ENCODE results near the gene SLC25A13. TPM values are rescaled to one million over a fixed set of nuclear protein-coding genes. Genes with fewer than 3 reads are reported as not detected.

The SLC25A13 gene
- total and polyA plus RNA-seq, 12 donors = 10.8 to 55.1 (median 33.9) TPM

DNA sequence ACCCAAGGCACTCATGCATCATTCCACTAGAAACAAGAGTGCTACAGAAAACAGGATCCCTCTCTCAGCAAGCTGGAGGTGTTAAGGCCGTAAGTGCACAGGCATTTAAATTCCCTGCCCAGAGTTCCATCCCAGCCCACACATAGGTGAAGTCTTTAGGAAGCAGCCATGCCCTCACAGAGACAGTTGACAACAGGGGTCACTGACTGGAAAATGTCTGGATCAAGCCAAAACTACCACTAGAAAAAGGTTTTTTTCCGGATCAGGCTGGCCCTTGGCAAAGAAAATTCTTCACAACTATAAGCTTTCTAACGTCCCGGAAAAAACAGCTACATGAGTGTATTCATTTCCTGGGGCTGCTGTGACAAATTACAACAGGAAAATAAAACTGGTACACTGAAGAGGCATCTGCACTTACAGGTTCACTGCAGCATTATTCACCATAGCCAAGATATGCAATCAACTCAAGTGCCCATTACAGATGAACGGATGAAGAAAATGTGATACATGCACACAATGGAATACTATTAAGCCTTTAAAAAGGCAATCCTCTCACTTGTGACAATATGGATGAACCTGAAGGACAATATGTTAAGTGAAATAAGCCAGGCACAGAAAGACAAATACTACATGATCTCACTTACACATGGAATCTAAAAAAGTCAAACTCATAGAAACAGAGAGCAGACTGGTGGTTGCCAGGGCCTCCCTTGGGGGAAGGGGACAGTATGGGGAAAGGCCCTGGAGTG, 52.5 kb downstream of the SLC25A13 start:
- TF ChIP-seq POLR2A (IDR thresholded peaks at IDR 0.05) = no peak
- TF ChIP-seq, protein P1, sequence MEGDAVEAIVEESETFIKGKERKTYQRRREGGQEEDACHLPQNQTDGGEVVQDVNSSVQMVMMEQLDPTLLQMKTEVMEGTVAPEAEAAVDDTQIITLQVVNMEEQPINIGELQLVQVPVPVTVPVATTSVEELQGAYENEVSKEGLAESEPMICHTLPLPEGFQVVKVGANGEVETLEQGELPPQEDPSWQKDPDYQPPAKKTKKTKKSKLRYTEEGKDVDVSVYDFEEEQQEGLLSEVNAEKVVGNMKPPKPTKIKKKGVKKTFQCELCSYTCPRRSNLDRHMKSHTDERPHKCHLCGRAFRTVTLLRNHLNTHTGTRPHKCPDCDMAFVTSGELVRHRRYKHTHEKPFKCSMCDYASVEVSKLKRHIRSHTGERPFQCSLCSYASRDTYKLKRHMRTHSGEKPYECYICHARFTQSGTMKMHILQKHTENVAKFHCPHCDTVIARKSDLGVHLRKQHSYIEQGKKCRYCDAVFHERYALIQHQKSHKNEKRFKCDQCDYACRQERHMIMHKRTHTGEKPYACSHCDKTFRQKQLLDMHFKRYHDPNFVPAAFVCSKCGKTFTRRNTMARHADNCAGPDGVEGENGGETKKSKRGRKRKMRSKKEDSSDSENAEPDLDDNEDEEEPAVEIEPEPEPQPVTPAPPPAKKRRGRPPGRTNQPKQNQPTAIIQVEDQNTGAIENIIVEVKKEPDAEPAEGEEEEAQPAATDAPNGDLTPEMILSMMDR (IDR thresholded peaks at IDR 0.05) = no peak
- WGBS, 4 donors = 88 to 99% (median 91%) methylated on average over 5 of the region's 5 CpGs

DNA sequence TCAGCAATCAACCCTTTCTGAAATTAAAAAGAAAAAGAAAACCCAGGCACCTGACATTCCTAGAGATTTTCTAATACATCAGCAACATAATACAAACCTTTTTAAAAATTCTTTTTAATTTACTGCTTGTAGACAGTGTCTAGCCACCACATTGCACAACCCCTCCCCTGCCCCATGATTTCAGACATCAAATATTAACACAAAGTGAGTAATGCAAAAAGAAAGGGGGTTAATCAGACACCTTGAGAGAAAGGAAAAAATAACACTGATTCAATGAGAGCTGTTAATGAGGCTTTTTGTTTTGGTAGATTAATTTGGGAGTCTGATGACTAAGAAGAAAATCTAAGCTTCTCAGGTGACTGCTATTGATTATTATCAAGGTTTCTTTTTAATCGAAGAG, 55.3 kb downstream of the SLC25A13 start:
- intact Hi-C loops (cut with DNase I) = no loop called here
- DNase-seq = no peak
- H3K27me3 ChIP-seq = no peaks in the 10 kb centered on the region
- no peaks in the 10 kb centered on the region for H3K9me3 ChIP-seq (replicated peaks in 1 of 3)
- no peaks in the 10 kb centered on the region for H3K4me1 ChIP-seq (replicated peaks in 1 of 2)
- no peak overlapping the region for H3K4me3 ChIP-seq
- TF ChIP-seq, protein P1 (IDR thresholded peaks at IDR 0.05) = no peak
- no peak for TF ChIP-seq POLR2A (IDR thresholded peaks at IDR 0.05)
- no peaks in the 10 kb centered on the region for H3K36me3 ChIP-seq (replicated peaks in 1 of 2)
- 95 to 98% (median 96%) methylated on average over 1 of the region's 1 CpG for WGBS, 4 donors
- H3K27ac ChIP-seq = no peak overlapping the region

More for the DNA sequence above, 52.5 kb downstream of the SLC25A13 start:
- Histone ChIP-seq H3K4me1 (replicated peaks in 1 of 2) (no peaks in the 10 kb centered on the region), H3K27me3 (no peaks in the 10 kb centered on the region), H3K36me3 (replicated peaks in 1 of 2) (no peaks in the 10 kb centered on the region), H3K4me3 (no peak overlapping the region), H3K27ac (no peak overlapping the region), H3K9me3 (replicated peaks in 1 of 3) (no peaks in the 10 kb centered on the region)
- intact Hi-C loops (cut with DNase I) = no loop called here
- DNase-seq = no peak

DNA sequence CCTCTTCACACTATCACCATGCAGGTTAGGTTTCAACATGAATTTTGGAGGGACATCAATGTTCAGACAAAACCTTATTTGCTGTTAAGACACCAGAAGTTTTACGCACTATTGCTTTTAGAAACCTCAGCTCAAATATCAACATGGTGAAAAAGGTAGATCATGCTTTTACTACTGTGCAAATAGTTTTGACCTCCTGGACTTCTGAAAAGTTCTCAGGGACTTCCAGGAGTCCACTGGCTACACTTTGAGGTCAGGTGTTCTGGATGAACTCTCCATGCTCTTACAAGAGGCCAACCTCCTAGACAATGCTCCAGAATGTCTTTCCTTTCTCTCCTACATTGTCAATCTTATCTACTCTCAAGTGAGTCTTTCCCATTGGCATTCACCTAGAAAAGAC, 55.9 kb downstream of the SLC25A13 start:
- Histone ChIP-seq H3K4me1 (replicated peaks in 1 of 2) (no peaks in the 10 kb centered on the region), H3K4me3 (no peak overlapping the region), H3K27ac (no peak overlapping the region), H3K27me3 (no peaks in the 10 kb centered on the region), H3K36me3 (replicated peaks in 1 of 2) (no peaks in the 10 kb centered on the region), H3K9me3 (replicated peaks in 1 of 3) (no peaks in the 10 kb centered on the region)
- 97 to 100% (median 99%) methylated on average over 1 of the region's 1 CpG for WGBS, 4 donors
- intact Hi-C loops (cut with DNase I) = no loop called here
- DNase-seq = no peak
- no peak for TF ChIP-seq POLR2A (IDR thresholded peaks at IDR 0.05)
- TF ChIP-seq, protein P1 (IDR thresholded peaks at IDR 0.05) = no peak

DNA sequence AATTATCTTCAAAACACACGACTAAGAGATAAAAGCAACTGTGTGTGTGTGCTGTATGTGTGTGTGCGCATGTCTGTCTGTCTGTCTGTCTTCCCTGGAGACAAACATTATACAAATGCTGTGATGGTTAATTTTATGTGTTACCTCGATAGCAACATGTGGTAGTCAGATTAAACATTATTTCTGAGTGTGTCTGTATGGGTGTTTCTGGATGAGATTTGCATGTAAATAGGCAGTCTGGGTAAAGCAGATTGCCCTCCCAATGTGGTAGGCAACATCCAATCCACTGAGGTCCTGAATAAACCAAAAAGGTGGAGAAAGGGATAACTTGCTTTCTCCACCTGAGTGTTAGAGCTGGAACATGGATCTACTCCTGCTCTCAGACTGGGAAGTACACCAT, 67.9 kb downstream of the SLC25A13 start:
- H3K27ac ChIP-seq = no peak overlapping the region
- H3K9me3 ChIP-seq (replicated peaks in 1 of 3) = peaks cover 0 to 4% (median 0%) of the 10 kb centered on the region in 3 donors
- intact Hi-C loops (cut with DNase I) = no loop called here
- H3K4me3 ChIP-seq = no peak overlapping the region
- TF ChIP-seq, protein P1 (IDR thresholded peaks at IDR 0.05) = no peak
- TF ChIP-seq POLR2A (IDR thresholded peaks at IDR 0.05) = no peak
- 91 to 94% (median 93%) methylated on average over 3 of the region's 3 CpGs for WGBS, 4 donors
- no peak for DNase-seq
- H3K27me3 ChIP-seq = no peaks in the 10 kb centered on the region
- H3K36me3 ChIP-seq (replicated peaks in 1 of 2) = no peaks in the 10 kb centered on the region
- no peaks in the 10 kb centered on the region for H3K4me1 ChIP-seq (replicated peaks in 1 of 2)
